ENCODE data around the gene IRX2. TPM values are rescaled to one million over a fixed set of nuclear protein-coding genes. Genes with fewer than 3 reads are reported as not detected.

IRX2 gene
- total RNA-seq, 1 experiment from 2014 or later, result 0.10 TPM

GRCh38 chr5:2750026-2750757, 1.3 kb downstream of the IRX2 start:
- no TSS peak for BruUV-seq (replicated peaks)
- no peak for DNase-seq (ENCODE audit: low read depth, low spot score)
- no peak for ATAC-seq
- in situ Hi-C loops (cut with HindIII; ENCODE audit: low pct_unique_long_range_greater_than_20kb, low sequenced_read_pairs) (no loop called here), intact Hi-C loops (cut with micrococcal nuclease; ENCODE audit: unreplicated experiment) (no loop called here)
- POLR2A ChIA-PET, result no interaction called here
- CTCF ChIA-PET, result no interaction called here
- no peak for TF ChIP-seq SIN3A (IDR thresholded peaks at IDR 0.05; ENCODE audit: borderline replicate concordance, insufficient read depth, low read depth, low read length)
- no peak for TF ChIP-seq REST (IDR thresholded peaks at IDR 0.05; ENCODE audit: insufficient read depth in 1 of 2, low read depth in 2 of 2, low read length in 1 of 2)
- TF ChIP-seq CTCF (IDR thresholded peaks at IDR 0.05), result no peak
- no peak for TF ChIP-seq POLR2AphosphoS5 (IDR thresholded peaks at IDR 0.05; ENCODE audit: low read depth, low read length)
- TF ChIP-seq TCF7L2 (IDR thresholded peaks at IDR 0.05; ENCODE audit: low read depth, low read length), result no peak
- no peak overlapping the region for H3K27ac ChIP-seq (ENCODE audit: low read length)
- no peak overlapping the region for H3K4me3 ChIP-seq (ENCODE audit: low read depth in 2 of 2, low read length in 2 of 2)
- 0 out of 2 replicates have a peak, but pooled peaks cover 6% of the 10 kb centered on the region for H3K27me3 ChIP-seq (ENCODE audit: control insufficient read depth, insufficient read depth, low read length)
- H3K4me1 ChIP-seq (ENCODE audit: control insufficient read depth, insufficient read depth, low read length), result no peaks in the 10 kb centered on the region
- H3K9me3 ChIP-seq (ENCODE audit: control insufficient read depth, insufficient read depth, low read depth, low read length), result no peaks in the 10 kb centered on the region
- H3K36me3 ChIP-seq (ENCODE audit: control insufficient read depth, insufficient read depth, low read length), result no peaks in the 10 kb centered on the region

GRCh38 chr5:2749514-2750025, 1.9 kb downstream of the IRX2 start:
- BruUV-seq (replicated peaks), result no TSS peak
- Histone ChIP-seq H3K4me1 (ENCODE audit: control insufficient read depth, insufficient read depth, low read length) (no peaks in the 10 kb centered on the region), H3K27ac (ENCODE audit: low read length) (no peak overlapping the region), H3K27me3 (ENCODE audit: control insufficient read depth, insufficient read depth, low read length) (peaks cover 11% of the 10 kb centered on the region; the same call in 1 of the 2 replicates), H3K4me3 (ENCODE audit: low read depth in 2 of 2, low read length in 2 of 2) (no peak overlapping the region), H3K36me3 (ENCODE audit: control insufficient read depth, insufficient read depth, low read length) (no peaks in the 10 kb centered on the region), H3K9me3 (ENCODE audit: control insufficient read depth, insufficient read depth, low read depth, low read length) (no peaks in the 10 kb centered on the region)
- ATAC-seq (no peak), DNase-seq (ENCODE audit: low read depth, low spot score) (no peak)
- ChIA-PET POLR2A (no interaction called here), CTCF (no interaction called here)
- in situ Hi-C loops (cut with HindIII; ENCODE audit: low pct_unique_long_range_greater_than_20kb, low sequenced_read_pairs) (no loop called here), intact Hi-C loops (cut with micrococcal nuclease; ENCODE audit: unreplicated experiment) (no loop called here)
- TF ChIP-seq CTCF (IDR thresholded peaks at IDR 0.05), result no peak
- TF ChIP-seq POLR2AphosphoS5 (IDR thresholded peaks at IDR 0.05; ENCODE audit: low read depth, low read length), result no peak
- TF ChIP-seq REST (IDR thresholded peaks at IDR 0.05; ENCODE audit: insufficient read depth in 1 of 2, low read depth in 2 of 2, low read length in 1 of 2), result no peak
